HG03521 (cell line): Measurements from ENCODE around the gene VARS2.
"Not testable (repeated sequence)": the region's sequence is repeated elsewhere in the genome, so short reads cannot be mapped to it uniquely, and the experiment has no call there.

Source experiments
- ATAC-seq: cut with Tn5 transposase; IDR thresholded peaks from one replicate; pipeline ENCODE4 v1.9.1; 2021; ENCODE audit warnings: mild to moderate bottlenecking, moderate library complexity; ENCODE audit not compliant: unreplicated experiment

Gene VARS2

DNA sequence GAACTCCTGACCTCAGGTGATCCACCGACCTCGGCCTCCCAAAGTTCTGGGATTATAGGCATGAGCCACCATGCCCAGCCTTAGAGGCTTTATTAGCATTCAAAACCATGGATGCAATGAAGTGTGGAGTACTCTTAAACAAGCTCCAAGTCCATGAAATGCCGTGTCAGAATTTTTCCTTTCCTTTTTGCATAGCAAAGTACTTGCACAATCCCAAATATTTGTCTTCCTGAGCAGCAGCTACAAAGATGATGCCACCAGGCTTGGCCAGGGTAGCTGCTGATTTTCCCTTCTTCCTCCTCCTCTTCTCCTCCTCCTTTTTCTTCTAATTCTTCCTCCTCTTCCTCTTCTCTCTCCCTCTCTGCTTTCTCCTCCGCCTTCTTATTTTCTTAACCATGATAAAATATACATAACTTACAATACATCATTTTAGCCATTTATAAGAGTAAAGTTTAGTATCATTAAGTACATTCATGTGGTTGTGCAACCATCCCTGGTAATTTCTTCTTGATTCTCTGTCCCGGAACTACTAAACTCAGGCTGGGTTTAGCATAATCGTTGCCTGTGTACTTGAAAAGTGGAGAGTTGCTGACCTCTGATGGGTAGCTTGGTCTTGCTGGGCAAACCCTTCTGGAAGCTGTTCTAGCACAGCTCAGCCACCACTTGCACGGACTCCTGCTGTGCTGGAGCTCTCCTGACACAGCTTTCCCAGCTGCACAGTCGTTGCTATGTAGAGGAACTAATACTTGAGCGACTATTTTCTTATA lies 47.1 kb downstream of the VARS2 start:
- ATAC-seq, result no peak

DNA sequence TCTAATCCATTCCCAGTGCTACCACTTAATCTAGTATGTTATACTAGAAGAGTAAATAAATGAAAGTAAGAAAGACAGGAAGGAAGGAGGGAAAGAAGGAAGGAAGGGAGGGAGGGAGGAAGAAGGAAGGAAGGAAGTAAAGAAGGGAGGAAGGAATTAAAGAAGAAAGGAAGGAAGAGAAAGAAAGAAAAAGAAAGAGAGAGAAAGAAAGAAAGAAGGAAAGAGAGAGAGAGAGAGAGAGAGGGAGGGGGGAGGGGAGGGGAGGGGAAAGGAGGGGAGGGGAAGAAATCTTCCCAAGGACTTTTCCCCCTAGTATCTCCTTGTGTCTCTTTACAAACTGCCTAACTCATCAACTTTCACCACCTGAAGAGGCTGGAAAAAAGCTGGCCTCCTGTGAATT lies 48.7 kb downstream of the VARS2 start:
- no peak for ATAC-seq

GRCh38 chr6:30963641-30964040 lies 49.6 kb downstream of the VARS2 start:
- ATAC-seq, result no peak

DNA sequence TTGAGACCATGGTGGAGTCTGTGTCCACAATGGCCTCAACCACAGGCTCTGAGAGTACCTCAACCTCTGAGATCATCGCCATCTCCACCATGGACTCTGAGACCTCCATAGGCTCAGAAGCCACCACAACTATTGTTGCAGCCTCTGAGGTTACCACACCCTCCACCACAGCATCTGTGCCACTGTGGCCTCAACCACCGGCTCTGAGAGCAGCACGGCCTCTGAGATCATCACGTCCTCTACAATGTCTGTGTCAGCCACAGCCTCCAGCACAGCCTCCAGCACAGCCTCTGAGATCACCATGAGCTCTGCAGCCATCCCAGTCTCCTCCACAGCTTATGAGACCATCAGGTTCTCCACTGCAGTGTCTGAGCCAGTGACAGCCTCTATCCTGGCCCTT lies 50.0 kb downstream of the VARS2 start:
- no peak for ATAC-seq

GRCh38 chr6:30965140-30965601 lies 51.1 kb downstream of the VARS2 start:
- no peak for ATAC-seq

- no peak for ATAC-seq
Observed at GRCh38 chr6:30966154-30966553, 52.1 kb downstream of the VARS2 start.

DNA sequence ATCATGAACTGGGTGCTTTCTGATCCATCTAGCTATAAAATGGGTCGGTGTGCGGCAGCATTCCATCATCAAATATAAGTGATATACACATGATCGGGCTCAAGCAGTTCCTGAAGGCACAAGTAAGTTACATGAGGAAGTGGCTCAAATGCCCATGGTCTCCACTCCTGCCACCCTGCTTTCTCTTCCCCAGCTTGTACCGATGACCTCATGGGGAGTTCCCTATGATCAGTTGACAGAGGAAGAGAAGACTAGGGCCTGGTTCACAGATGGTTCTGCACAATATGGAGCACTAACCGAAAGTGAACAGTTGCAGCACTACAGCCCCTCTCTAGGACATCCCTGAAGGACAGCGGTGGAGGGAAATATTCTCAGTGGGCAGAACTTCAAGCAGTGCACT lies 55.1 kb downstream of the VARS2 start:
- ATAC-seq, result not testable (repeated sequence)

GRCh38 chr6:30970946-30971345 lies 56.9 kb downstream of the VARS2 start:
- no peak for ATAC-seq

DNA sequence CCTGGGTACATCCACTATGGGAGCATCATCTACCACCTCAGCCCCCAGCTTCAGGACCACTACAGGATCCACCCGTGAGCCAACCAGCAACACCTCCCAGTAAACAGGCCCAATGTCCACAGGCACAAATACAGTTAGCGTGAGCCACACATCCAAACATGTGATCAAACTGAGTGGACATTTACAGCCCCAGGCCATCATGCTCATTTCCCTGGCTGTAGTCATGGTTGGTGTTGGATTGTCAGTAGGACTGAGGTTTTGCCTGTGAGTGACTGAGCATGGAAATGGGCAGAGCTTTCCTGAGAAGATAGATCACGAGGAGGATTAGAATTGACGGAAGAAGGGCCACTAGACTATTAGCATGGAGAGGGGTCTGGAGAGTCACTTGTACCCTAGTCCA lies 58.8 kb downstream of the VARS2 start:
- ATAC-seq, result no peak

DNA sequence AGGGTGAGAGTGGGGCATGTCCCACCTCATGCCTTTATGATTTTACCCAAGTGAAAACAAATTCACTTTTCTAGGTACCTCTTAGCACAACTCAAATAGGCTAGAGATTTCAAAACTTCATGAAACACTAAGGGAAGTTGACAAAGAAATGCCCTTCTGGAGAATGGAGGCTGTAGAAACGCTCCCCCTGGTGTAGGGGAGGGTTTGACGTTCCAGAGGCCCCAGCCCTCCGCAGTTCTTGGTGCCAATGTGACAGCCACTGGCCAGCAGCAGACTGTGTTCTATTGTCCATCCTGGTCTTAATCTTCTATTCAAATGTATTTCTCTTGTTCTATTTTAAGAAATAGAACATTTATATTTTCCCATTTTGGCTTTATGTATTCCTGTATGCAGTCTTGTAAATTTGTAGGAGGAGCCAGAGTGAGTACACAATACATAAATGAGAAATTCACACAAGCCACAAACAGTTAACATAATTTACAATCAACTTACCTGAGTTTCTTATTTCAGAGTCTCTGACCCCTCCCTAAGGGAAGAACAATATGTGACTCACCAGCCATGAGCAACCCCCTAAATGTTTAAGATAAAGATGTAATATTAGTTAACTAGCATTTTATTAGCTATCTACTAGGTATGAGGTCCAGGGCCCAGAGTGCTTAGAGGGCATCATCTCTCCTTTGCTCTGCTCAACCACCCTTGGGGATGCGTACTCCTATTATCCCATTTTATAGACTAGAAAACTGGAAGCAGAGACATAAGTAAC lies 60.6 kb downstream of the VARS2 start:
- ATAC-seq, result no peak
